ENCODE measurements around the gene RPS26. TPM values are rescaled to one million over a fixed set of nuclear protein-coding genes. Genes with fewer than 3 reads are reported as not detected.
A peak's percentile ranks its signal among the peaks of the same experiment; 100 is the strongest.

The RPS26 gene
- total and polyA plus RNA-seq, 2 of the 13 experiments (the other 11 are each of a cell fraction or from before 2014, with no cell fraction given) = 150 to 421 TPM

DNA sequence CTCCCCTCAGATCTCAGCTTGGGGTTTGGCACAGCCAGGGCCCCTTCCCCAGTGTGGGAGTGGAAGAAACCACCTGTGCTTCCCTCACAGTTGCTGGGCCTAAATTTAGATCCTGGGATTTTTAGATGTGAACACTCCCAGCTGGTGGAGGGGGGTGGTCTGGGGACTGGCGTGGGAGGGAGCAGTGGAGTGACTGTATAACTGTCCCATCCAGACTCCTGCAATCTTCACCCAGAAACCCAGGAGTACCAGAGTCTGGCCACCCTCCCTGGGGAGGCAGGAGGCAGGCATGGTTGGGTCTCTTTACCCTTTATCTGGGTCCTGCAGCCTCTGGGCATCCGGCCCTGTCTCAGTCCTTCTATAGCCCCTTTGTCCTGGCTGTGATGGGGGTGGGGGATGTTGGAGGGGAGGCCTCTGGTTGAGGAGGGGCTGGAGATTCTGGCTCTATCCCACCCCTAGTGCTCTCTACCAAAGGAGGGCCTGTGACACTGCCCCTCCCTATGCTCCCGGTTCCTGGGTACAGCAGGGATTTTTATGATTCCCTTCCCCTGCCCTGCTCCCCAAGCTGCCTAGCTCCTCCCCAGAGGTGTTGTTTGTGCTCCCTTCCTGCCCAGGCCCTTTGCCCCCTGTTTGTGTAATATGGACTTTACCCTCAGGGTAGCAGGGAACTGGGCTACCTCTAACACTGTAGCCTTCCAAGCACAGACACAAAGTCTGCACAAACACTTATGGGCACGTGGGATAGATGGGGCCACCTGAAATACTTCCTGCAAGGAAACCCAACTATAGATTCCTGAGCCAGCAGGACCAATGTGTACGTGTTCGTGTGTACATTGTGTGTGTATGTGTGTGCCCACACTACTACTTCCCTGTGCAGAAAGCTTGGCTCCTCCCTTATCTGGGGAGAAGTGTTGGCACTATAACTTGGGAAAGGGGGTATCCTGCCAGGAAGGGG, 40.0 kb downstream of the RPS26 start (continued):
- TF ChIP-seq, protein P1, sequence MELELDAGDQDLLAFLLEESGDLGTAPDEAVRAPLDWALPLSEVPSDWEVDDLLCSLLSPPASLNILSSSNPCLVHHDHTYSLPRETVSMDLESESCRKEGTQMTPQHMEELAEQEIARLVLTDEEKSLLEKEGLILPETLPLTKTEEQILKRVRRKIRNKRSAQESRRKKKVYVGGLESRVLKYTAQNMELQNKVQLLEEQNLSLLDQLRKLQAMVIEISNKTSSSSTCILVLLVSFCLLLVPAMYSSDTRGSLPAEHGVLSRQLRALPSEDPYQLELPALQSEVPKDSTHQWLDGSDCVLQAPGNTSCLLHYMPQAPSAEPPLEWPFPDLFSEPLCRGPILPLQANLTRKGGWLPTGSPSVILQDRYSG (CRISPR knock-in tag; IDR thresholded peaks at IDR 0.05) = no peak
- TF ChIP-seq, protein P2, sequence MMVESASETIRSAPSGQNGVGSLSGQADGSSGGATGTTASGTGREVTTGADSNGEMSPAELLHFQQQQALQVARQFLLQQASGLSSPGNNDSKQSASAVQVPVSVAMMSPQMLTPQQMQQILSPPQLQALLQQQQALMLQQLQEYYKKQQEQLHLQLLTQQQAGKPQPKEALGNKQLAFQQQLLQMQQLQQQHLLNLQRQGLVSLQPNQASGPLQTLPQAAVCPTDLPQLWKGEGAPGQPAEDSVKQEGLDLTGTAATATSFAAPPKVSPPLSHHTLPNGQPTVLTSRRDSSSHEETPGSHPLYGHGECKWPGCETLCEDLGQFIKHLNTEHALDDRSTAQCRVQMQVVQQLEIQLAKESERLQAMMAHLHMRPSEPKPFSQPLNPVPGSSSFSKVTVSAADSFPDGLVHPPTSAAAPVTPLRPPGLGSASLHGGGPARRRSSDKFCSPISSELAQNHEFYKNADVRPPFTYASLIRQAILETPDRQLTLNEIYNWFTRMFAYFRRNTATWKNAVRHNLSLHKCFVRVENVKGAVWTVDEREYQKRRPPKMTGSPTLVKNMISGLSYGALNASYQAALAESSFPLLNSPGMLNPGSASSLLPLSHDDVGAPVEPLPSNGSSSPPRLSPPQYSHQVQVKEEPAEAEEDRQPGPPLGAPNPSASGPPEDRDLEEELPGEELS (CRISPR knock-in tag; IDR thresholded peaks at IDR 0.05) = peak; percentile 99
- TF ChIP-seq ZNF431 (CRISPR knock-in tag; IDR thresholded peaks at IDR 0.05; ENCODE audit: borderline replicate concordance, low read depth) (peak; percentile 89), NFE2 (CRISPR knock-in tag; IDR thresholded peaks at IDR 0.05) (no peak), SOX13 (IDR thresholded peaks at IDR 0.05) (peak; percentile 93), SOX13 (CRISPR knock-in tag; conservative IDR thresholded peaks at IDR 0.05 in 1 of 2, IDR thresholded peaks at IDR 0.05 in 1 of 2) (peak in 1 of 2 experiments; percentile 96; a peak in 2 of 4 replicates), SP2 (CRISPR knock-in tag; IDR thresholded peaks at IDR 0.05) (no peak), ZNF776 (CRISPR knock-in tag; IDR thresholded peaks at IDR 0.05) (no peak), ZNF766 (CRISPR knock-in tag; IDR thresholded peaks at IDR 0.05; ENCODE audit: borderline replicate concordance) (peak; percentile 80), ZBTB3 (CRISPR knock-in tag; IDR thresholded peaks at IDR 0.05; ENCODE audit: borderline replicate concordance, low read depth) (peak; percentile 93; the same call in 1 of the 2 replicates), ZNF737 (CRISPR knock-in tag; IDR thresholded peaks at IDR 0.05; ENCODE audit: borderline replicate concordance) (no peak), CHD2 (IDR thresholded peaks at IDR 0.05; ENCODE audit: low read depth, low read length) (no peak), FOXK1 (CRISPR knock-in tag; IDR thresholded peaks at IDR 0.05; ENCODE audit: borderline replicate concordance, low read depth) (peak; percentile 96), RFXANK (CRISPR knock-in tag; IDR thresholded peaks at IDR 0.05) (peak; percentile 75; the same call in 1 of the 2 replicates), ZNF558 (CRISPR knock-in tag; IDR thresholded peaks at IDR 0.05; ENCODE audit: borderline replicate concordance) (0 out of 2 replicates have a peak, but pooled peaks have one; percentile 64), ZNF672 (CRISPR knock-in tag; IDR thresholded peaks at IDR 0.05) (peak; percentile 89; the same call in 1 of the 2 replicates), IKZF1 (IDR thresholded peaks at IDR 0.05) (no peak)
- TF ChIP-seq, protein P3, sequence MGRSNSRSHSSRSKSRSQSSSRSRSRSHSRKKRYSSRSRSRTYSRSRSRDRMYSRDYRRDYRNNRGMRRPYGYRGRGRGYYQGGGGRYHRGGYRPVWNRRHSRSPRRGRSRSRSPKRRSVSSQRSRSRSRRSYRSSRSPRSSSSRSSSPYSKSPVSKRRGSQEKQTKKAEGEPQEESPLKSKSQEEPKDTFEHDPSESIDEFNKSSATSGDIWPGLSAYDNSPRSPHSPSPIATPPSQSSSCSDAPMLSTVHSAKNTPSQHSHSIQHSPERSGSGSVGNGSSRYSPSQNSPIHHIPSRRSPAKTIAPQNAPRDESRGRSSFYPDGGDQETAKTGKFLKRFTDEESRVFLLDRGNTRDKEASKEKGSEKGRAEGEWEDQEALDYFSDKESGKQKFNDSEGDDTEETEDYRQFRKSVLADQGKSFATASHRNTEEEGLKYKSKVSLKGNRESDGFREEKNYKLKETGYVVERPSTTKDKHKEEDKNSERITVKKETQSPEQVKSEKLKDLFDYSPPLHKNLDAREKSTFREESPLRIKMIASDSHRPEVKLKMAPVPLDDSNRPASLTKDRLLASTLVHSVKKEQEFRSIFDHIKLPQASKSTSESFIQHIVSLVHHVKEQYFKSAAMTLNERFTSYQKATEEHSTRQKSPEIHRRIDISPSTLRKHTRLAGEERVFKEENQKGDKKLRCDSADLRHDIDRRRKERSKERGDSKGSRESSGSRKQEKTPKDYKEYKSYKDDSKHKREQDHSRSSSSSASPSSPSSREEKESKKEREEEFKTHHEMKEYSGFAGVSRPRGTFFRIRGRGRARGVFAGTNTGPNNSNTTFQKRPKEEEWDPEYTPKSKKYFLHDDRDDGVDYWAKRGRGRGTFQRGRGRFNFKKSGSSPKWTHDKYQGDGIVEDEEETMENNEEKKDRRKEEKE (IDR thresholded peaks at IDR 0.05) = no peak
- TF ChIP-seq, protein P4, sequence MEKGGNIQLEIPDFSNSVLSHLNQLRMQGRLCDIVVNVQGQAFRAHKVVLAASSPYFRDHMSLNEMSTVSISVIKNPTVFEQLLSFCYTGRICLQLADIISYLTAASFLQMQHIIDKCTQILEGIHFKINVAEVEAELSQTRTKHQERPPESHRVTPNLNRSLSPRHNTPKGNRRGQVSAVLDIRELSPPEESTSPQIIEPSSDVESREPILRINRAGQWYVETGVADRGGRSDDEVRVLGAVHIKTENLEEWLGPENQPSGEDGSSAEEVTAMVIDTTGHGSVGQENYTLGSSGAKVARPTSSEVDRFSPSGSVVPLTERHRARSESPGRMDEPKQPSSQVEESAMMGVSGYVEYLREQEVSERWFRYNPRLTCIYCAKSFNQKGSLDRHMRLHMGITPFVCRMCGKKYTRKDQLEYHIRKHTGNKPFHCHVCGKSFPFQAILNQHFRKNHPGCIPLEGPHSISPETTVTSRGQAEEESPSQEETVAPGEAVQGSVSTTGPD (CRISPR knock-in tag; IDR thresholded peaks at IDR 0.05) = no peak
